HAP-1 (cell line): ENCODE results near the gene ZNF524.

ENCODE experiments used
- DNase-seq, 2 experiments: peaks; one replicate each; pipeline ENCODE4 v3.0.0-alpha.2; 2016 to 2020; ENCODE audit warnings: low spot score in 2 of 2
- H3K27me3 ChIP-seq: fragments of 250-450 bp; sonication (Bioruptor Pico); 2 replicates; pipeline ENCODE4 v1.5.1; 2020; ENCODE audit warnings: low read depth, mild to moderate bottlenecking, moderate library complexity
- H3K36me3 ChIP-seq: fragments of 250-450 bp; sonication (Bioruptor Pico); replicated peaks from 2 replicates; pipeline ENCODE4 v1.5.1; 2020; ENCODE audit warnings: mild to moderate bottlenecking
- H3K4me1 ChIP-seq: fragments of 250-450 bp; sonication (Bioruptor Pico); 2 replicates; pipeline ENCODE4 v1.5.1; 2020; ENCODE audit warnings: mild to moderate bottlenecking
- H3K4me3 ChIP-seq: fragments of 250-450 bp; sonication (Bioruptor Pico); 2 replicates; pipeline ENCODE4 v1.5.1; 2020; ENCODE audit warnings: mild to moderate bottlenecking, moderate library complexity
- H3K9me3 ChIP-seq: fragments of 250-450 bp; sonication (Bioruptor Pico); 2 replicates; pipeline ENCODE4 v1.5.1; 2020; ENCODE audit warnings: mild to moderate bottlenecking, moderate library complexity
- in situ Hi-C: fragments of 300-500 bp; cut with MboI; formaldehyde crosslinking; loops from 3 replicates; pipeline ENCODE4 v1.14.3; 2020; ENCODE audit warnings: low sequenced_read_pairs, inconsistent platforms, mixed read lengths

ZNF524 gene

GRCh38 chr19:55649268-55650125 is 49.4 kb downstream of the ZNF524 start:
- no peaks in the 10 kb centered on the region for H3K9me3 ChIP-seq
- peaks cover 23% of the 10 kb centered on the region for H3K36me3 ChIP-seq
- in situ Hi-C loops, result loop anchor here (25.0 kb wide), 2 partner anchors 1187 to 1462 kb away; partner anchors contain the start of genes CDC42EP5, LENG9, MBOAT7 and TSEN34
- DNase-seq, result no peak
- H3K27me3 ChIP-seq, result no peaks in the 10 kb centered on the region
- peaks cover 8% of the 10 kb centered on the region for H3K4me1 ChIP-seq
- peak overlapping the region; percentile 96 for H3K4me3 ChIP-seq

- Histone ChIP-seq H3K9me3 (no peaks in the 10 kb centered on the region), H3K4me1 (peaks cover 8% of the 10 kb centered on the region), H3K36me3 (peaks cover 19% of the 10 kb centered on the region), H3K27me3 (no peaks in the 10 kb centered on the region), H3K4me3 (no peak overlapping the region)
- in situ Hi-C loops, result loop anchor here (25.0 kb wide), 2 partner anchors 1188 to 1463 kb away; partner anchors contain the start of genes CDC42EP5, LENG9, MBOAT7 and TSEN34
- no peak for DNase-seq
Observed at GRCh38 chr19:55650126-55650557, 50.1 kb downstream of the ZNF524 start.

- peaks cover 8% of the 10 kb centered on the region for H3K4me1 ChIP-seq
Observed at GRCh38 chr19:55650602-55651230, 50.6 kb downstream of the ZNF524 start.

DNA sequence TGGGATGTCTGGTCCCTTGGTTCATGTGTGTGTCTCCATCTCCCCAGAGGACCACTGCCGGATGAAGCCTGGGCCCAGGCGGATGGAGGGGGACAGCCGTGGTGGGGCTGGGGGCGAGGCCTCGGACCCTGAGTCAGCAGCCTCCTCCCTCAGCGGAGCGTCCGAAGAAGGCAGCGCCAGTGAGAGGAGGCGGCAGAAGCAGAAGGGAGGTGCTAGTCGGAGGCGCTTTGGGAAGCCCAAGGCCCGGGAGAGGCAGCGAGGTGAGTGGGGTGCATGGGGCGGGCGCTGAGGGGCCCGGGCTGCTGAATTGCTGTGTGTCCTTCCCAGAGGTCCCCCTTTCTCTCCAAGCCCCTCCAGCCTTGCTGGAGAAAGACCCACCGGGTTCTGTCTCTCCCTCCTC is 51.1 kb downstream of the ZNF524 start:
- no peak overlapping the region for H3K4me3 ChIP-seq
- peaks cover 8% of the 10 kb centered on the region for H3K4me1 ChIP-seq
- H3K36me3 ChIP-seq, result peaks cover 21% of the 10 kb centered on the region
- no peaks in the 10 kb centered on the region for H3K9me3 ChIP-seq
- no peak for DNase-seq
- in situ Hi-C loops, result loop anchor here (25.0 kb wide), 2 partner anchors 1189 to 1464 kb away; partner anchors contain the start of genes CDC42EP5, LENG9, MBOAT7 and TSEN34
- no peaks in the 10 kb centered on the region for H3K27me3 ChIP-seq

More at GRCh38 chr19:55650602-55651230, 50.6 kb downstream of the ZNF524 start:
- in situ Hi-C loops, result loop anchor here (25.0 kb wide), 2 partner anchors 1188 to 1463 kb away; partner anchors contain the start of genes CDC42EP5, LENG9, MBOAT7 and TSEN34
- DNase-seq, result no peak
- Histone ChIP-seq H3K4me3 (no peak overlapping the region), H3K36me3 (peaks cover 17% of the 10 kb centered on the region), H3K9me3 (no peaks in the 10 kb centered on the region), H3K27me3 (no peaks in the 10 kb centered on the region)

- H3K4me1 ChIP-seq, result peaks cover 6% of the 10 kb centered on the region
- H3K9me3 ChIP-seq, result no peaks in the 10 kb centered on the region
- in situ Hi-C loops, result loop anchor here (25.0 kb wide), 2 partner anchors 1190 to 1465 kb away; partner anchors contain the start of genes CDC42EP5, LENG9, MBOAT7 and TSEN34
- H3K36me3 ChIP-seq, result peaks cover 19% of the 10 kb centered on the region
- no peak overlapping the region for H3K4me3 ChIP-seq
- no peaks in the 10 kb centered on the region for H3K27me3 ChIP-seq
- no peak for DNase-seq
Observed at GRCh38 chr19:55652311-55653128, 52.4 kb downstream of the ZNF524 start.
